ENCODE results near the gene ADAR.

The ADAR gene

GRCh38 chr1:154583773-154584172 is 24.2 kb downstream of the ADAR start:
- DNase-seq: peak in 1 of 3 experiments; percentile 16

GRCh38 chr1:154582885-154583284 is 25.1 kb downstream of the ADAR start:
- DNase-seq: no peak

GRCh38 chr1:154581766-154582165 is 26.2 kb downstream of the ADAR start:
- DNase-seq: no peak

- DNase-seq: no peak
Observed at GRCh38 chr1:154579374-154579773, 28.6 kb downstream of the ADAR start.

- no peak for DNase-seq
Observed at GRCh38 chr1:154578058-154578418, 29.9 kb downstream of the ADAR start.

GRCh38 chr1:154577346-154578057 is 30.5 kb downstream of the ADAR start:
- no peak for DNase-seq

- DNase-seq: no peak
Observed at GRCh38 chr1:154575951-154576566, 31.9 kb downstream of the ADAR start.

GRCh38 chr1:154575147-154575927 is 32.6 kb downstream of the ADAR start:
- no peak for DNase-seq

- DNase-seq: peak; percentile 47 to 84 (median 79)
Observed at GRCh38 chr1:154574716-154575115, 33.3 kb downstream of the ADAR start.

- peak in 1 of 3 experiments; percentile 60 for DNase-seq
Observed at GRCh38 chr1:154573168-154573510, 34.8 kb downstream of the ADAR start.

- peak in 1 of 3 experiments; percentile 57 for DNase-seq
Observed at GRCh38 chr1:154572468-154573167, 35.4 kb downstream of the ADAR start.

GRCh38 chr1:154571964-154572288 is 36.1 kb downstream of the ADAR start:
- no peak for DNase-seq

GRCh38 chr1:154571244-154571963 is 36.6 kb downstream of the ADAR start:
- no peak for DNase-seq

GRCh38 chr1:154568157-154568815 is 39.7 kb downstream of the ADAR start:
- DNase-seq: peak in 2 of 3 experiments; percentile 24 to 40

- DNase-seq: peak; percentile 79 to 91 (median 89)
Observed at GRCh38 chr1:154567386-154568156, 40.4 kb downstream of the ADAR start, which contains the start of gene CHRNB2. CHRNB2 (plus strand) TSS chr1:154567778; CDS start chr1:154568045, 267 bp downstream.

- no peak for DNase-seq
Observed at GRCh38 chr1:154565876-154566275, 42.1 kb downstream of the ADAR start.

GRCh38 chr1:154559466-154560044 is 48.4 kb downstream of the ADAR start:
- DNase-seq: peak; percentile 85 to 97 (median 97)

- peak; percentile 98 to 100 (median 99) for DNase-seq
Observed at GRCh38 chr1:154558720-154559465, 49.1 kb downstream of the ADAR start.

- DNase-seq: peak in 2 of 3 experiments; percentile 36 to 55
Observed at GRCh38 chr1:154557939-154558719, 49.9 kb downstream of the ADAR start, which contains the start of gene UBE2Q1. UBE2Q1 (minus strand) TSS chr1:154558662; CDS start chr1:154558553, 109 bp downstream.
